ENCODE results near the gene HID1.
"Not testable (repeated sequence)": the region's sequence is repeated elsewhere in the genome, so short reads cannot be mapped to it uniquely, and the experiment has no call there.

Gene HID1

GRCh38 chr17:75009139-75009724 is 36.7 kb upstream of the HID1 start:
- H3K27ac ChIP-seq (ENCODE audit: low read length): no peak overlapping the region
- no peaks in the 10 kb centered on the region for H3K36me3 ChIP-seq (replicated peaks; ENCODE audit: insufficient read depth, low read length)
- no peak overlapping the region for H3K9ac ChIP-seq (ENCODE audit: low read length)
- peaks cover 15% of the 10 kb centered on the region for H3K79me2 ChIP-seq (ENCODE audit: low read length)
- H4K20me1 ChIP-seq (ENCODE audit: insufficient read depth, low read length): no peaks in the 10 kb centered on the region
- no peaks in the 10 kb centered on the region for H3K9me2 ChIP-seq (replicated peaks; ENCODE audit: insufficient read depth, low read length)
- no peaks in the 10 kb centered on the region for H3K9me3 ChIP-seq (replicated peaks; ENCODE audit: insufficient read depth, low read length)
- no peak overlapping the region for H2AFZ ChIP-seq (ENCODE audit: low read length)
- peaks cover 8% of the 10 kb centered on the region for H3K4me1 ChIP-seq (ENCODE audit: low read length)
- H3K27me3 ChIP-seq (replicated peaks; ENCODE audit: insufficient read depth, low read length): peaks cover 53% of the 10 kb centered on the region
- H3F3A ChIP-seq (ENCODE audit: insufficient read depth, low read length): no peaks in the 10 kb centered on the region
- no peak for DNase-seq
- H3K4me3 ChIP-seq (ENCODE audit: low read length): no peak overlapping the region
- no peak overlapping the region for H3K4me2 ChIP-seq (ENCODE audit: low read depth, low read length)
- no peak for TF ChIP-seq EZH2 (optimal IDR thresholded peaks at IDR 0.05; ENCODE audit: low read depth, low read length)
- no peak for TF ChIP-seq CTCF (IDR thresholded peaks at IDR 0.05; ENCODE audit: low read length)
- no peak for TF ChIP-seq EZH2phosphoT487 (IDR thresholded peaks at IDR 0.05; ENCODE audit: low read length)

- H3K4me1 ChIP-seq (ENCODE audit: low read length): peaks cover 2% of the 10 kb centered on the region
- no peak overlapping the region for H3K4me3 ChIP-seq (ENCODE audit: low read length)
- H3K9ac ChIP-seq (ENCODE audit: low read length): no peak overlapping the region
- H3K36me3 ChIP-seq (replicated peaks; ENCODE audit: insufficient read depth, low read length): no peaks in the 10 kb centered on the region
- no peaks in the 10 kb centered on the region for H3K9me2 ChIP-seq (replicated peaks; ENCODE audit: insufficient read depth, low read length)
- H3K4me2 ChIP-seq (ENCODE audit: low read depth, low read length): no peak overlapping the region
- peaks cover 54% of the 10 kb centered on the region for H3K27me3 ChIP-seq (replicated peaks; ENCODE audit: insufficient read depth, low read length)
- peaks cover 8% of the 10 kb centered on the region for H3K79me2 ChIP-seq (ENCODE audit: low read length)
- no peaks in the 10 kb centered on the region for H3F3A ChIP-seq (ENCODE audit: insufficient read depth, low read length)
- no peak overlapping the region for H2AFZ ChIP-seq (ENCODE audit: low read length)
- TF ChIP-seq EZH2 (optimal IDR thresholded peaks at IDR 0.05; ENCODE audit: low read depth, low read length): no peak
- no peak for TF ChIP-seq CTCF (IDR thresholded peaks at IDR 0.05; ENCODE audit: low read length)
- no peak for TF ChIP-seq EZH2phosphoT487 (IDR thresholded peaks at IDR 0.05; ENCODE audit: low read length)
- no peak overlapping the region for H3K27ac ChIP-seq (ENCODE audit: low read length)
- no peaks in the 10 kb centered on the region for H3K9me3 ChIP-seq (replicated peaks; ENCODE audit: insufficient read depth, low read length)
- H4K20me1 ChIP-seq (ENCODE audit: insufficient read depth, low read length): no peaks in the 10 kb centered on the region
- DNase-seq: no peak
Observed at GRCh38 chr17:75008373-75008772, 35.8 kb upstream of the HID1 start.

- no peaks in the 10 kb centered on the region for H3K9me2 ChIP-seq (replicated peaks; ENCODE audit: insufficient read depth, low read length)
- H3K36me3 ChIP-seq (replicated peaks; ENCODE audit: insufficient read depth, low read length): no peaks in the 10 kb centered on the region
- H3K4me1 ChIP-seq (ENCODE audit: low read length): no peaks in the 10 kb centered on the region
- no peaks in the 10 kb centered on the region for H4K20me1 ChIP-seq (ENCODE audit: insufficient read depth, low read length)
- H3F3A ChIP-seq (ENCODE audit: insufficient read depth, low read length): no peaks in the 10 kb centered on the region
- no peak overlapping the region for H3K4me3 ChIP-seq (ENCODE audit: low read length)
- H3K27me3 ChIP-seq (replicated peaks; ENCODE audit: insufficient read depth, low read length): peaks cover 69% of the 10 kb centered on the region
- no peak overlapping the region for H3K9ac ChIP-seq (ENCODE audit: low read length)
- TF ChIP-seq CTCF (IDR thresholded peaks at IDR 0.05; ENCODE audit: low read length) (no peak), EZH2phosphoT487 (IDR thresholded peaks at IDR 0.05; ENCODE audit: low read length) (no peak), EZH2 (optimal IDR thresholded peaks at IDR 0.05; ENCODE audit: low read depth, low read length) (no peak)
- no peak for DNase-seq
- H3K9me3 ChIP-seq (replicated peaks; ENCODE audit: insufficient read depth, low read length): no peaks in the 10 kb centered on the region
- H3K79me2 ChIP-seq (ENCODE audit: low read length): no peaks in the 10 kb centered on the region
- H3K27ac ChIP-seq (ENCODE audit: low read length): no peak overlapping the region
- H3K4me2 ChIP-seq (ENCODE audit: low read depth, low read length): no peak overlapping the region
- no peak overlapping the region for H2AFZ ChIP-seq (ENCODE audit: low read length)
Observed at GRCh38 chr17:75006653-75007052, 34.1 kb upstream of the HID1 start.

- H3K36me3 ChIP-seq (replicated peaks; ENCODE audit: insufficient read depth, low read length); H3K4me2 ChIP-seq (ENCODE audit: low read depth, low read length); H3K79me2 ChIP-seq (ENCODE audit: low read length); H3K9ac ChIP-seq (ENCODE audit: low read length); H4K20me1 ChIP-seq (ENCODE audit: insufficient read depth, low read length); H3K4me1 ChIP-seq (ENCODE audit: low read length); H3K9me2 ChIP-seq (replicated peaks; ENCODE audit: insufficient read depth, low read length); DNase-seq; H3K4me3 ChIP-seq (ENCODE audit: low read length); H3K9me3 ChIP-seq (replicated peaks; ENCODE audit: insufficient read depth, low read length); H2AFZ ChIP-seq (ENCODE audit: low read length); H3K27ac ChIP-seq (ENCODE audit: low read length); H3F3A ChIP-seq (ENCODE audit: insufficient read depth, low read length): not testable (repeated sequence)
- H3K27me3 ChIP-seq (replicated peaks; ENCODE audit: insufficient read depth, low read length): peaks cover 75% of the 10 kb centered on the region
Observed at GRCh38 chr17:75006084-75006483, 33.5 kb upstream of the HID1 start.
